ENCODE results near the gene OPRL1.

Gene OPRL1

DNA sequence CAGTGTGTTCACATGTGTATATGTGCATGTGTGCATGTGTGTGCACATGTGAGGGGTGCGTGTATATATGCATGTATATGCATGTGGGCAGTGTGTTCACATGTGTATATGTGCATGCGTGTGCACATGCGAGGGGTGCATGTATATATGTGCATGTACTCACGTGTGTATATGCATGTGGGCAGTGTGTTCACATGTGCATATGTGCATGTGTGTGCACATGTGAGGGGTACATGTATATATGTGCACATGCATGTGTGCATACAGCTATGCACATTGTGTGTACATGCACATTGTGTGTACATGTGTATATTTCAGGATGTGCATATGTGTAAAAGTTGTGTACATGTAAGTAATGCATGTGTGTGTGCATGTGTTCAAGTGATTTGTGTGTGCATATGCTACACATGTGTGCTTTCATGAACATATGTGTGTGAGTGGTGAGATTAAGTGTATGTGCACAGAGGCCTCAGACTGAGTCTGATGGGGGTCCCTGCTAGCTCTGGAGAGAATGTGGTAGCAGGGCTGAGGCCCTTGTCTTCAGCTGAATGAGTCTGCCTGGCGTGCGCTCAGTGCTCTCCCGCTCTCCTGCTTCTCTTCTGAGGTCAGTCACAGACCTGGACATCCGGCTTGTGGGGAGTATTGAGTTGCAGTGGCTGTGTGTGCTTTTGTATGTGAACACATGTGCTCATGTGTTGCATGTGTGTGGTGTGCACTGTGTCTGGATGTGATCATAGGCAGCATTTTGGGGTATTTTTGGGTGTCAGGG is 64.4 kb downstream of the OPRL1 start:
- no peak for DNase-seq (ENCODE audit: low read depth)

DNA sequence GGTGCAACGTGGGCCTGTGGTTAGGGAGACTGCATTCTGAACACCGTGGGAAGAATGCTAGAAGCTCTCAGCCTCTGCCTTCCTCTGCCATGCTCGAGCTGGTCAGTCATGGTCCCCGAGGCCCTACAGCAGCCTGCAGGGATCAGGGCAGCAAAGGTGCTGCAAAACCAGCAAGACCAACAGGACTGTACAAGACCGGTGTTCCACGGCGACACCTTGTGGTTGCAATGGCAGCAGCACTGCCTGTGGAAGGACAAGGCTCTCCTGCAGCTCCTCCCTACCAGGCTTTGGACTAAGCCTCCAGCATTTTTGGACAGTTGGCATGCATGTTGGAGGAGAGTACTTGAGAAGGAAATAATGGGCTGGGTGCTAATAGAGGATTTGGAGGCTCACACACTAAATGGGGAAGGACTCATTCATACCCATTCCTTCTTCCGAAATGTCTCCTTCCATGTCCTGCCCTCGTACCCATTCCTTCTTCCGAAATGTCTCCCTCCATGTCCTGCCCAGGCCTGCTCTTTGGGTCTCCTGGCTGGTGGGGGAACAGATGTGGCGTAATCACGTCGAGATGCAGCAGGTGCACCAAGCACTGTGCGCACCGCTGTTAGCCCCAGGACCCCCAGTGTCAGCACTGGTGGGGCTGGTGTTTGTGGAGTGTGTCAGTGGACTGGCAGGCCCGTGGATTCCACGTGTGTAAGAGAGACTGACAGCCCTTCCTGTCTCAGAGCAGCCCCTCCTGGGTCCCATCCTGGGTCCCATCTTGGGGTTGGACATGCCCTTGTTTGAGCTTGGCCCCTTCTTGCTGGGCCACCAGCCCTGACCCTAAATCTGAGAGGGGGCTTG is 65.8 kb downstream of the OPRL1 start:
- no peak for DNase-seq (ENCODE audit: low read depth)

DNA sequence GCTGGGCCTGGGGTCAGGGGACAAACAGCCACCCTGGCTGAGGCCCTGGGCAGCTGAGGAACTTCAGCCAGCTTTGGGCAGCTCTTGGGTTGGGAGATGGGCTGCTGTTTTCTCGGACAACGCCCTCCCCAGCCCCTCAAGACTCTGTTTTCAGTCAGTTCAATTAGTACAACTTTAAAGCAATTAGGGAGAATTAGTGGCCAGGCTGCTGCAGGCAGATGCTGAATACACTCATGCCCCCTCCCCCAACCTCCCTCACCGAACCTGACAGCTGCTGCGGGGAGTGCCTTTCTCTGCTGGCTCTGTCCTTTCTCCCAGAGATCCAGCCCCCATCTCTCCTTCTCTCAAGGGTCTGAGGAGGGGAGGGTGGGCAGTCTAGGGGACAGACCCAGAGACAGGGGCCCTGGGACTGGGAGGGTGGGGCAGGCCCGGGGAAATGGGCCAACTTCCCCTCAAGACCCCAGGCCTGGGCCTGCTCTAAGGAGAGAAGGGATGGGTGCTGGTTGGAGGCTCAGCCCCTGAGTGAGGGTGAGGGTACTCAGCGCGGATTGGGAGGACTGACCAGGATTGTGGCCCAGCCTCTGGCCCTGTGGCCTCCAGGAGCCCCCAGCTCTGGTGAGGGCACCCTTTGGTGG is 66.5 kb downstream of the OPRL1 start:
- no peak for DNase-seq (ENCODE audit: low read depth)

DNA sequence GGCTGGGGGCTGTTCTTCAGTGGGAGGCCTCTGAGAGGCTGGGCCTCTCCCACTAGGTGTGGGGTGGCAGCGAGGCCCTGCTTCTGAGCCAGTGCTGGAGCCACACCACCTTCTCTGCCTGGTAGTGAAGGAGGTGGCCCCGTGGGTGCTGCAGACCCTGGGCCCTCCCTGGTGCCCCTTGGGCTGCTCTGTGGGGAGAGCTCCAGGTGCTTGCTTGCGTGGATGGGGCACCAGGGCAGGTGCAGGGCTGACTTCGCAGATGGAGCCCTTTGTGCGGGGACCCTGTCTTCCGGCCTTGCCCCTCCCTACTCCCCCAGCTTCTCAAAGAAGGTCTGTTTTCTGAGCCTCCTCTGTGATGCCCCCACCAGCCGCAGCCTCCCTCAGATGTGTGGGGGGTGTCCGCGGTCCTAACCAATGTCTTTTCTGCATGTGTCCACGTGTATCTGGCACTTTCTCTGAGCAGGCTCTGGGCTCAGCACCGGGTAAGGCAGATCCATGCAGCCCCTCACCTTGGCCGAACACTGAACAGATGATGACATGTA is 67.1 kb downstream of the OPRL1 start:
- DNase-seq (ENCODE audit: low read depth) = no peak

DNA sequence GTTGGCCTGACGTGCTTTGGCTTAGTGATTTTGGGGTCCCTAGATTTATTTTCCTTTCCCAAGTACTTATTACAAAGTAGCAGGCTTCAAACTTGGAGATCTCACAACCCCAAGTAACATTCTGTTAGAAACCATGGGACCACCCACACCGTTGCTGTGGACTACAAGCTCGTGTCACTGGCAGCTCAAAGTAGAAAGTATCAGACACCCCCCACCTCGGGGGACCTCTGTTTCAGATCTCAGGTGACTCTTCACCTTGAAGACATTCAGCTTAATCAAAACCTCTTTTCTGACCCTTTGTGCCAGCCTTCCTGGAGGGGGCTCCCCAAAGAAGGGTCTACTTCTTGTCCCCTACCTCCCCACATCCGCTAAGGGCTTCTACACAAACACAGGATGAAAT is 68.7 kb downstream of the OPRL1 start:
- DNase-seq (ENCODE audit: low read depth) = no peak

DNA sequence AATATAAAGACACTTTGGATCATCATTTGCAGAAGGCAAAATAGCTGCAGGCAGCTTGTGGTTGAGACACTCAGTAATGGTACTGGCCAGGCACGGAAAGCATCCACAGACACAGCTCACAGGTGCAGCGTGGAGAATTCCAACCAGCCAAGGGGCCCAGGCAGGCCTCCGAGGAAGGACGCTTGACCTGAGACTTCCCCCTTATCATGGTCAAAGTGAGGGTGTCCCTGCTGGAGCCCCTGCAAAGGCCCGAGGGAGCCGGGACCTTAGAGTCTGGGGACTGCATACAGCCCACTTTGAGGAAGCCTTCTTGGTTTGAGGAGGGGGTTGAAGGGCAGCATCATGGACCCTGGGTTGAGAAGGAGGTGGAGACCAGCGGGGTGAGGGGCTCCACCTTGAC is 69.3 kb downstream of the OPRL1 start:
- DNase-seq (ENCODE audit: low read depth) = no peak

DNA sequence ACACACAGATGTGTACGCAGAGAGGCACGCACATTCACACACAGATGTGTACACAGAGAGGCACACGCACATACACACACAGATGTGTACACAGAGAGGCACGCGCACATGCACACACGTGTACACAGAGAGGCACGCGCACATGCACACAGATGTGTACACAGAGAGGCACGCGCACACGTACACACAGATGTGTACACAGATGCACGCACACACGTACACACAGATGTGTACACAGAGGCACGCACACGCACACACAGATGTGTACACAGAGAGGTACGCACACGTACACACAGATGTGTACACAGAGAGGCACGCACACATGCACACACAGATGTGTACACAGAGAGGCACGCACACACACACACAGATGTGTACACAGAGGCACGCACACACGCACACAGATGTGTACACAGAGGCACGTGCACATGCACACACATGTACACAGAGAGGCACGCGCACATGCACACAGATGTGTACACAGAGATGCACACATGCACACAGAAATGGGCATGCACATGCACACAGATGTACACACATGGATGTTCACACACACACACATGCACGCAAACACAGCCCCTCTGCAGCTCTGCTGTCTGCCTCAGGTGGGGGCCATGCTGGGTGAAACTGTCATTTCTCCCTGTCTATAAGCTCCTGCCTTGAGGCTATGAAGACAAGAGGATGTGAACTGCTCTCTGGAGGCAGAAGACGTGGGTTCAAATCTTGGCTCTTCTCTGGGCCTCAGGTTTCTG is 70.1 kb downstream of the OPRL1 start:
- no peak for DNase-seq (ENCODE audit: low read depth)

Measured in activated gamma-delta T cell treated with anti-CD3 and anti-CD28 coated beads, Interleukin-2, amount 50 U/mL, for 16 hours (primary cell).